HEK293T (cell line): ENCODE results near the gene CEP68.

Experiments
- ELF4 ChIP-seq: fragments of 450-650 bp; IDR thresholded peaks from 2 replicates; pipeline ENCODE4 v1.6.1; 2017; ENCODE audit warnings: antibody characterized with exemption
- FOXK2 ChIP-seq: fragments of 450-650 bp; IDR thresholded peaks from 2 replicates; pipeline ENCODE4 v1.6.1; 2016; ENCODE audit warnings: mild to moderate bottlenecking
- FOXM1 ChIP-seq: fragments of 450-650 bp; IDR thresholded peaks from 2 replicates; pipeline ENCODE4 v1.6.1; 2017; ENCODE audit warnings: mild to moderate bottlenecking, borderline replicate concordance
- HDGF ChIP-seq: fragments of 450-650 bp; IDR thresholded peaks from 2 replicates; pipeline ENCODE4 v1.6.1; 2017; ENCODE audit warnings: antibody characterized with exemption, borderline replicate concordance
- SP1 ChIP-seq: fragments of 450-650 bp; IDR thresholded peaks from 2 replicates; pipeline ENCODE4 v1.6.1; 2017
- SUZ12 ChIP-seq: fragments of 450-650 bp; IDR thresholded peaks from 2 replicates; pipeline ENCODE4 v1.6.1; 2016; ENCODE audit warnings: mild to moderate bottlenecking

DNA sequence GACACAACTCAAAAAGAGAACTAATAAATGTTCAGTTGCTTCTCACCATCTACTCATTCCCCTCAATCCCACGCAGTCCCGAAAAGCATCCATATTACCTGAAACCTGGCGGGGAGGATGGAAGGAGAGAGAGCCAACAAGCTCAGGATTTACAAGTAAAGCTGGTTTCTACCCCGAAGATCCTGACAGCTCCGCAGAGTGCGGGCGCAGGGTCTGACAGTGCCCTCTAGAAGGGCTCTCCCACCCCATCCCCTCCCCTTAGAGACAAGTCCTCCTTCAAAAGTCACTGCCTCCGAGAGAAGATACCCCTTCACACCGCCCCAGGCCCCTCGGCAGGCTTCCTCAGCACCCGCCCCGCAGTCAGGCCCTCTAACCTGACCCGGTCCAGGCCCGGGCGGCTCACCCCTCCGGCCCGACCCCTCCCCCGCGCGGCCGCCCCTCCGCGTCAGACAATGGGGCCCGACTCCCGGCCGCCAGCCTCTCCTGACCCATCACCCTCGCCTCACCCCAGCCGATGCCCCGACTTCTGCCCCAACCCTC lies 73.1 kb downstream of the CEP68 start:
- TF ChIP-seq SUZ12 (no peak), ELF4 (no peak), SP1 (no peak), FOXK2 (no peak), FOXM1 (no peak), HDGF (no peak)
